Measurements from ENCODE around the gene UPF1. TPM values are rescaled to one million over a fixed set of nuclear protein-coding genes. Genes with fewer than 3 reads are reported as not detected.
"Not testable (repeated sequence)": the region's sequence is repeated elsewhere in the genome, so short reads cannot be mapped to it uniquely, and the experiment has no call there.

UPF1 gene
- total RNA-seq, 1 experiment from 2014 or later = 121 TPM

GRCh38 chr19:18799389-18799970 lies 32.3 kb upstream of the UPF1 start:
- DNase-seq (ENCODE audit: low read depth) = no peak

- DNase-seq (ENCODE audit: low read depth) = no peak
Observed at GRCh38 chr19:18800079-18800478, 31.7 kb upstream of the UPF1 start.

- DNase-seq (ENCODE audit: low read depth) = no peak
Observed at GRCh38 chr19:18800636-18801035, 31.1 kb upstream of the UPF1 start.

GRCh38 chr19:18802354-18802753 lies 29.4 kb upstream of the UPF1 start:
- DNase-seq (ENCODE audit: low read depth) = no peak

- DNase-seq (ENCODE audit: low read depth) = no peak
Observed at GRCh38 chr19:18803550-18804138, 28.1 kb upstream of the UPF1 start.

GRCh38 chr19:18804139-18804601 lies 27.6 kb upstream of the UPF1 start:
- no peak for DNase-seq (ENCODE audit: low read depth)

GRCh38 chr19:18804643-18805042 lies 27.1 kb upstream of the UPF1 start:
- DNase-seq (ENCODE audit: low read depth) = no peak

- DNase-seq (ENCODE audit: low read depth) = no peak
Observed at GRCh38 chr19:18807861-18808331, 23.9 kb upstream of the UPF1 start.

GRCh38 chr19:18809149-18809868 lies 22.4 kb upstream of the UPF1 start:
- peak; percentile 56 for DNase-seq (ENCODE audit: low read depth)

GRCh38 chr19:18811638-18812037 lies 20.1 kb upstream of the UPF1 start:
- DNase-seq (ENCODE audit: low read depth) = not testable (repeated sequence)

- no peak for DNase-seq (ENCODE audit: low read depth)
Observed at GRCh38 chr19:18814063-18814462, 17.7 kb upstream of the UPF1 start.

GRCh38 chr19:18815673-18816072 lies 16.1 kb upstream of the UPF1 start:
- no peak for DNase-seq (ENCODE audit: low read depth)

GRCh38 chr19:18816645-18817044 lies 15.1 kb upstream of the UPF1 start:
- DNase-seq (ENCODE audit: low read depth) = not testable (repeated sequence)

- DNase-seq (ENCODE audit: low read depth) = no peak
Observed at GRCh38 chr19:18817574-18817973, 14.2 kb upstream of the UPF1 start.

- DNase-seq (ENCODE audit: low read depth) = no peak
Observed at GRCh38 chr19:18828786-18829185, 3.0 kb upstream of the UPF1 start.

- DNase-seq (ENCODE audit: low read depth) = no peak
Observed at GRCh38 chr19:18830488-18830887, 1.3 kb upstream of the UPF1 start.

GRCh38 chr19:18832306-18833140 lies 764 bp downstream of the UPF1 start:
- peak; percentile 51 for DNase-seq (ENCODE audit: low read depth)

GRCh38 chr19:18833141-18833476 lies 1.4 kb downstream of the UPF1 start:
- DNase-seq (ENCODE audit: low read depth) = no peak

GRCh38 chr19:18833849-18834643 lies 2.3 kb downstream of the UPF1 start:
- DNase-seq (ENCODE audit: low read depth) = no peak

- no peak for DNase-seq (ENCODE audit: low read depth)
Observed at GRCh38 chr19:18834644-18834984, 2.9 kb downstream of the UPF1 start.

- DNase-seq (ENCODE audit: low read depth) = no peak
Observed at GRCh38 chr19:18839465-18840287, 7.9 kb downstream of the UPF1 start.

Data from Daoy (cell line).